Activated T-cell treated with anti-CD3 and anti-CD28 coated beads, Interleukin-2, amount 50 U/mL, for 72 hours (primary cell): ENCODE data around the gene LTBP1. TPM values are rescaled to one million over a fixed set of nuclear protein-coding genes. Genes with fewer than 3 reads are reported as not detected.
"Not testable (repeated sequence)": the region's sequence is repeated elsewhere in the genome, so short reads cannot be mapped to it uniquely, and the experiment has no call there.

Experiments
- ATAC-seq, 2 donors: fragments of 150-1000 bp; cut with Tn5 transposase; replicated peaks in 1 of 2; 2 replicates each; pipeline ENCODE4 v1.10.0; 2021; ENCODE audit warnings: moderate library complexity in 2 of 2, mild to moderate bottlenecking in 1 of 2
- DNase-seq, 2 donors: peaks; one replicate each; pipeline ENCODE4 v3.0.0; 2021 to 2022; ENCODE audit warnings: mixed read lengths in 1 of 2
- H3K27ac Mint-ChIP-seq: one replicate; pipeline ENCODE4 v1.8.0; 2022; ENCODE audit warnings: mild to moderate bottlenecking, moderate library complexity, mixed read lengths
- H3K27me3 Mint-ChIP-seq: one replicate; pipeline ENCODE4 v1.8.0; 2022; ENCODE audit warnings: low read depth, mixed read lengths
- H3K36me3 Mint-ChIP-seq, 2 donors: one replicate each; pipeline ENCODE4 v1.8.0; 2022; ENCODE audit warnings: mixed read lengths in 2 of 2, mild to moderate bottlenecking in 1 of 2; ENCODE audit not compliant: insufficient read depth in 2 of 2
- H3K4me1 Mint-ChIP-seq: one replicate; pipeline ENCODE4 v1.8.0; 2022; ENCODE audit warnings: low read depth, mixed read lengths
- H3K4me3 Mint-ChIP-seq, 2 donors: one replicate each; pipeline ENCODE4 v1.8.0; 2022; ENCODE audit warnings: mild to moderate bottlenecking in 2 of 2, mixed read lengths in 2 of 2, moderate library complexity in 2 of 2
- H3K9me3 Mint-ChIP-seq, 2 donors: one replicate each; pipeline ENCODE4 v1.8.0; 2022; ENCODE audit warnings: mixed read lengths in 2 of 2
- total RNA-seq, 2 donors: library from RNA; stranded (reverse); gene quantifications; one replicate each; pipeline ENCODE4 v1.2.3, GENCODE V29; 2022

LTBP1 gene
- total RNA-seq, 2 donors from 2014 or later, result 0.50 to 0.67 TPM

- H3K36me3 Mint-ChIP-seq, result peaks cover 2 to 3% of the 10 kb centered on the region in 2 donors
- peaks cover 0 to 2% of the 10 kb centered on the region in 2 donors for H3K9me3 Mint-ChIP-seq
- DNase-seq (no peak), ATAC-seq (no peak)
- H3K27me3 Mint-ChIP-seq, result peaks cover 21% of the 10 kb centered on the region
- H3K27ac Mint-ChIP-seq, result no peak overlapping the region
- H3K4me3 Mint-ChIP-seq, result no peak overlapping the region
- no peaks in the 10 kb centered on the region for H3K4me1 Mint-ChIP-seq
Observed at GRCh38 chr2:33230195-33230594, 283.4 kb downstream of the LTBP1 start.

DNA sequence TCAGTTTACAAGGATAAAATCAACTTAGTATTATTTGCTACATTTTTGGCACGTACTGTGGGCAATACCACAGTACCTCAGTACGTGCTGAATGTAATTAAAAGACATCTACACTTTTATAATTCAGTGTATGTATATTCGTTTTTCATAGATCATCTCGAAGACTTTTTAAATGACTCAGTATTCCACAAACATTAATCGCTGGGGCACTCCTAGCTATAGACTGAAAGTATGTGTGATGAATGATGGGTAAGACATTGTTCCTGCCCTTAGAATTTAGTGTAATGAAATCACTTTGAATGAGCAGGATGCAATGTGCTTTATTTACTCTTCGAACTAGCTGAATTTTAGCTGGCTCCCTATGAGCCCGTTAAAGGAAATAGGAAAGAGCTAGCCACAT, 284.1 kb downstream of the LTBP1 start:
- DNase-seq, result no peak
- H3K9me3 Mint-ChIP-seq, result peaks cover 0 to 2% of the 10 kb centered on the region in 2 donors
- no peak overlapping the region for H3K27ac Mint-ChIP-seq
- H3K27me3 Mint-ChIP-seq, result peaks cover 21% of the 10 kb centered on the region
- ATAC-seq, result no peak
- H3K4me1 Mint-ChIP-seq, result no peaks in the 10 kb centered on the region
- no peak overlapping the region for H3K4me3 Mint-ChIP-seq
- H3K36me3 Mint-ChIP-seq, result no peaks in the 10 kb centered on the region

DNA sequence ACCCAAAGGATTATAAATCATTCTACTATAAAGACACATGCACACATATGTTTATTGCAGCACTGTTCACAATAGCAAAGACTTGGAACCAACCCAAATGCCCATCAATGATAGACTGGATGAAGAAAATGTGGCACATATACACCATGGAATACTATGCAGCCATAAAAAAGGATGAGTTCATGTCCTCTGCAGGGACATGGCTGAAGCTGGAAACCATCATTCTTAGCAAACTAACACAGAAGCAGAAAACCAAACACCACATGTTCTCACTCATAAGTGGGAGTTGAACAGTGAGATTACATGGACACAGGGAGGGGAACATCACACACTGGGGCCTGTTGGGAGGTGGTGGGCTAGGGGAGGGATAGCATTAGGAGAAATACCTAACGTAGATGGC, 288.8 kb downstream of the LTBP1 start:
- peaks cover 21% of the 10 kb centered on the region for H3K27me3 Mint-ChIP-seq
- H3K36me3 Mint-ChIP-seq, H3K27ac Mint-ChIP-seq, ATAC-seq, H3K4me1 Mint-ChIP-seq, H3K4me3 Mint-ChIP-seq, DNase-seq, H3K9me3 Mint-ChIP-seq: not testable (repeated sequence)

- H3K4me3 Mint-ChIP-seq, result no peak overlapping the region
- DNase-seq, result no peak
- peaks cover 0 to 2% of the 10 kb centered on the region in 2 donors for H3K9me3 Mint-ChIP-seq
- peaks cover 16% of the 10 kb centered on the region for H3K27me3 Mint-ChIP-seq
- no peaks in the 10 kb centered on the region for H3K4me1 Mint-ChIP-seq
- no peaks in the 10 kb centered on the region for H3K36me3 Mint-ChIP-seq
- no peak overlapping the region for H3K27ac Mint-ChIP-seq
- no peak for ATAC-seq
Observed at GRCh38 chr2:33236482-33237385, 290.0 kb downstream of the LTBP1 start.

GRCh38 chr2:33238111-33238510, 291.4 kb downstream of the LTBP1 start:
- DNase-seq, result no peak
- Mint-ChIP-seq H3K27ac (no peak overlapping the region), H3K9me3 (peaks cover 0 to 2% of the 10 kb centered on the region in 2 donors), H3K36me3 (no peaks in the 10 kb centered on the region), H3K4me1 (no peaks in the 10 kb centered on the region), H3K27me3 (peaks cover 6% of the 10 kb centered on the region), H3K4me3 (no peak overlapping the region)
- ATAC-seq, result no peak

DNA sequence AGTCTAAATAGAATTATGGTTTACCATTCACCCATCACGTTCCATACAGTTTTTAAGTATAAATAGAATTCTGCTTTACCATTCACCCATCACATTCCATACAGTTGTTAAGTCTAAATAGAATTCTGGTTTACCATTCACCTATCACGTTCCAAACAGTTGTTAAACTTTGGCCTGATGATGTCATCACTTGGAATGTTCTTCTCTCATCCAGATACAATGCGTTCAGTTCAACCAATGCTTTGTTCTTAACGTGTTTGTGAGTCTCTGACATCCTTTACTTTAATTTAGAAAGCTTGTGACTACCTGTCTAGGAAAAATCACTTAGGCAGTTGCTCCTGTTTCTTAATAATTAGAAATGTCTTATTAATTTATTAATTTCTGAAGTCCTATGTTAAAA, 293.4 kb downstream of the LTBP1 start:
- Mint-ChIP-seq H3K4me1 (no peaks in the 10 kb centered on the region), H3K9me3 (no peaks in the 10 kb centered on the region), H3K4me3 (no peak overlapping the region), H3K27me3 (no peaks in the 10 kb centered on the region), H3K36me3 (no peaks in the 10 kb centered on the region), H3K27ac (no peak overlapping the region)
- ATAC-seq (no peak), DNase-seq (no peak)

GRCh38 chr2:33241072-33241471, 294.3 kb downstream of the LTBP1 start:
- no peak for DNase-seq
- Mint-ChIP-seq H3K4me1 (no peaks in the 10 kb centered on the region), H3K9me3 (no peaks in the 10 kb centered on the region), H3K27me3 (no peaks in the 10 kb centered on the region), H3K27ac (no peak overlapping the region), H3K4me3 (no peak overlapping the region), H3K36me3 (no peaks in the 10 kb centered on the region)
- no peak for ATAC-seq

DNA sequence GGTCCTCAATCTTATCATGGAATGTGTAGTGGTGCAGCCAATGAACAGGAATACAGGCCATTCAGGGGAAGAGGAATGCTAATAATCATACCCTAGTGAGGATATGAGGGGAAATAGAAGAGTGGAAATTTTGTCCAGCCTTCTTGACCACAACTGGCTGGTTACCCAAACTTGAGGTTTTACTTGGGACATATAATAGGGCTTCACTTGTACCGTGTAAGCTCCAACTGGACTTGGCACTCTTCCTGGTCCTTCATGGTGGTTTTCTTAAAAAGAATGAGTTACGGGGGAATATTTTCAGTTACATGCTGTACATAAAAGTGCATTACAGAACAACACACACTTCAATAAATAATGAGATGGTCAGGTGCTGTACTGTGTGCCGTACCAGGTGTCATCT, 294.8 kb downstream of the LTBP1 start:
- Mint-ChIP-seq H3K27me3 (no peaks in the 10 kb centered on the region), H3K4me1 (no peaks in the 10 kb centered on the region), H3K27ac (no peak overlapping the region), H3K9me3 (no peaks in the 10 kb centered on the region), H3K4me3 (no peak overlapping the region), H3K36me3 (no peaks in the 10 kb centered on the region)
- ATAC-seq, result no peak
- no peak for DNase-seq

GRCh38 chr2:33242845-33243244, 296.1 kb downstream of the LTBP1 start:
- Mint-ChIP-seq H3K27ac (no peak overlapping the region), H3K4me3 (no peak overlapping the region), H3K4me1 (no peaks in the 10 kb centered on the region), H3K36me3 (no peaks in the 10 kb centered on the region), H3K9me3 (no peaks in the 10 kb centered on the region), H3K27me3 (no peaks in the 10 kb centered on the region)
- peak in 1 of 2 donors; percentile 36 for ATAC-seq
- no peak for DNase-seq

- Mint-ChIP-seq H3K9me3 (no peaks in the 10 kb centered on the region), H3K4me3 (no peak overlapping the region), H3K27me3 (no peaks in the 10 kb centered on the region), H3K4me1 (no peaks in the 10 kb centered on the region), H3K27ac (no peak overlapping the region), H3K36me3 (no peaks in the 10 kb centered on the region)
- no peak for ATAC-seq
- no peak for DNase-seq
Observed at GRCh38 chr2:33246432-33246831, 299.7 kb downstream of the LTBP1 start.

- H3K4me1 Mint-ChIP-seq, result no peaks in the 10 kb centered on the region
- DNase-seq (no peak), ATAC-seq (no peak)
- no peak overlapping the region for H3K4me3 Mint-ChIP-seq
- no peaks in the 10 kb centered on the region for H3K9me3 Mint-ChIP-seq
- H3K27ac Mint-ChIP-seq, result no peak overlapping the region
- H3K27me3 Mint-ChIP-seq, result no peaks in the 10 kb centered on the region
- H3K36me3 Mint-ChIP-seq, result no peaks in the 10 kb centered on the region
Observed at GRCh38 chr2:33247365-33247764, 300.6 kb downstream of the LTBP1 start.

DNA sequence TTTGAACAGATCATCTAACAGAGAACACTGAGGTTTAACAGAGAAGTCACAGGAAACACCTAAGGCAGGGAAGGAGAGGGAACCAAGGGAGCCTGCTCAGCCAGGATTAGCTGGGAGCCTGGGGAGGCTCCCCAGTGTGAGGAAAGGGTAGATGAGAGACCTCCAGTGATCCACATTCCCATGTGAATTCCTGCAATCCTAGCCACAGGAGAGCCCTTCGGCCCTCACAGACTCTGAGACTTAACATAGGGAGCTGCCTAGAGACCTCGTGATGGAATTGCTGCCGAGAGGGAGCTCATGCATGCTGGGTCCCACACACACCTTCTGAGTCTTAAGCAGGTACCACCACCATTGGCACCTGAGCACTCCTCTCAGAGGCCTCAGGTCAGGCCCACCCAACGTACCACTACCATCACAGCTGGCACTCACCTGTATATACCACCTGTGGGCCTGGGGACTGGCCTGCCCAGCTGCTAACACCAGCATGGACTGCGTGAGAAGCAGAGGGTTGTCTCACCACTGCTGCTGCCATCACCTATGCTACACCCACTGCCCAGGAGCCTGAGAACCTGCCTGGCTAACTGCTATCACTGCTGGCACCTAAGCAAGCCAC, 303.8 kb downstream of the LTBP1 start:
- Mint-ChIP-seq H3K36me3 (no peaks in the 10 kb centered on the region), H3K27me3 (no peaks in the 10 kb centered on the region), H3K27ac (no peak overlapping the region), H3K4me3 (no peak overlapping the region), H3K4me1 (no peaks in the 10 kb centered on the region), H3K9me3 (no peaks in the 10 kb centered on the region)
- ATAC-seq (no peak), DNase-seq (no peak)

DNA sequence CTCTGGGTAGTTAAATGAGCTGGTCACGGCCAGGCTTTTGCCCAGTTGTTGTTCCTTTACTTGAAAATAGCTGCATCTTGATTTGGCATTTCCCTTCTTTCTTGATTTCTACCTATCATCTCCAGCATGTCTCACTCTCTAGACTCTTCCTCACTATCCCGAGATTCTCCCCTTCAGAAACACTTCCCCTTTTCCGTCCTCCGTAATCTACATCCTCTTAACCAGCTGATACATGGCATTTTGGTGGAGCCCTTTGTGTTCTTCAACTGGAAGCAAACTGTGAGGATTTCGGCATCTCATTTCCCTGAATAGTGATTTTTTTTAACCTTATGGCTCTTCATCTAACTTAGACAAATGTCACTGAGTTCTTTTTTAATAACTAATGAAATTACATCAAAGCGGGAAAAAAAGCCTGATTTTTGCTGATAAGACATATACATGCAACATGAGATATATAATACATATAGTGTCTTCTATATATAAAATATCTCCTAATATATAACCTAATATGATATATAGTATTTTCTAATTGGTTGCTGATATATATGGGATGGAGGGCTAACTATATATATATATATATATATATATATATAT, 309.5 kb downstream of the LTBP1 start:
- Mint-ChIP-seq H3K4me1 (no peaks in the 10 kb centered on the region), H3K4me3 (no peak overlapping the region), H3K36me3 (no peaks in the 10 kb centered on the region), H3K27me3 (peaks cover 25% of the 10 kb centered on the region), H3K27ac (no peak overlapping the region), H3K9me3 (peaks cover 0 to 2% of the 10 kb centered on the region in 2 donors)
- ATAC-seq, result no peak
- no peak for DNase-seq
